ENCODE data around the gene PAWR. TPM values are rescaled to one million over a fixed set of nuclear protein-coding genes. Genes with fewer than 3 reads are reported as not detected.
"Not testable (repeated sequence)": the region's sequence is repeated elsewhere in the genome, so short reads cannot be mapped to it uniquely, and the experiment has no call there.

The PAWR gene
- polyA plus RNA-seq, 3 donors from 2014 or later: 1.3 to 4.4 (median 2.7) TPM

DNA sequence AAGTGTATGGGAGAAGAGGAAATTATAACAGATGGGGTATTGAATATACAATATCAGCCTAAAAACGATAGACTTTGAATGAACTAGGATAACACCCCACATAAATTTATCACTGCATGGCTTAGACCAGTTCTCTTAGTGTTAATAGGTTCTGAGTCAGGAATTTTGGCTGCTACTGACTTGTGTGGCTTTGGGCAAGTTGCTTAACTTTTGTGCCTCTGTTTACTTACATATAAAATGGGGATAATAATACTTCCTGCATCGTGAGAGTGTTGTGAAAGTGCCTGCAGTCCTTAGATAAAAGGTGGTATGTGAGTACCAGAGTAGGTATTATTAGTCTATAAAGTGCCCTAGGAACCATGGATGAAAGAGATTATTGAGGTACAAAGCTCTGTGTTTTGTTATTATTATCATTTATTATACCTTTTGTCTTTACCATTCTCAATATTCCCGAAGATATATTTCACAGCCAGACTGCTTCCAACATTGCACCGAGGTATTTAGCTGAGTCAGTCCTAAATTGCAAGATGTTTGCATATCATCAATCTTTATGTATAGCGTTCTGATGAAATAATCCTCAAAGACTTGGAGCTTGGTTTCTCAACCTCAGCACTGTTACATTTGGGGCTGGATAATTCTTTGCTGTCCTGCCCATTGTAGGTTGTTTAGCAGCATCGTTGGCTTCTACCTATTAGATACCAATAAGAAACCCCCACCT, 2.3 kb upstream of the PAWR start:
- Mint-ChIP-seq H3K4me1 (peaks cover 15 to 20% of the 10 kb centered on the region in 2 donors), H3K4me3 (peak overlapping the region in 1 of 5 donors; percentile 1), H3K27me3 (ENCODE audit: low read depth in 3 of 3) (peaks cover 8 to 17% (median 17%) of the 10 kb centered on the region in 3 donors), H3K9me3 (peaks cover 0 to 5% (median 0%) of the 10 kb centered on the region in 6 donors), H3K36me3 (no peaks in the 10 kb centered on the region), H3K27ac (no peak overlapping the region)
- DNase-seq: no peak

DNA sequence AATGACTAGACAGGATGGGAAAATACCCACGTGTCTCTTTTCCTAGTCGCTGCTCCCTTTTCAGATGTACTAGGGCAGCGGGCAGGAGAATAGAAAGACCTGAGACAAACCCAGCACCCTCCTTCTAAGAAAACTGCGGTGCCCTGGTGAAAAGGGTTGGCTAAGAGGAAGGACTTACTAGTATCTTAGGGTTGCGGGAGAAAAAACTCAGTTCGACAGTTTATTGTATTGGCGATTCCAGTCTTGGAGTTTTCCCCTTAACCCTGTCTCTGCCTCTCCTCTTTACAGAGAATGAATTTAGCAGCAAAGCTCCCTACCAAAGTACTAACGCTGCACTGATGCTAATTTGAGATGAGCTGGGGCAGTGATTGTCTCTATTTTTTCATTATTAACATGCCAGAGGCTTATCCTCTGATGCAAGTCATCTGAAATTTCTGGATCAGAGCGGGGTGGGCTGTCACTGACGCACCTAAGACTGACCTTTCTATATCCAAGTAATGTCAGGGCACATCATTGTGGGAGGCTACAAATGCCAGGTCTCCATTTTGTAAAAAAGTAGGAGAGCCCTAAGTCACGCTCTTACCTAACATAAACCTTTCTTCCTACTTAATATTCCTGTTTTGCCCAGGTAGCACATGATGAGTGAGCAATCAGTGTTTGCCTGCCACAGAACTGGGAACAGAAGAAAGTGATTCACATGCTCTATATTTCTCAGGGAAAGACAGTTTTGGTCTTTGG, 916 bp upstream of the PAWR start:
- H3K27ac Mint-ChIP-seq: peak overlapping the region in 2 of 6 donors; percentile 21 to 49
- H3K36me3 Mint-ChIP-seq: no peaks in the 10 kb centered on the region
- DNase-seq: no peak
- peaks cover 15 to 33% of the 10 kb centered on the region in 2 donors for H3K4me1 Mint-ChIP-seq
- H3K4me3 Mint-ChIP-seq: peak overlapping the region; percentile 84 to 94 (median 88)
- H3K27me3 Mint-ChIP-seq (ENCODE audit: low read depth in 3 of 3): peaks cover 8 to 23% (median 17%) of the 10 kb centered on the region in 3 donors
- H3K9me3 Mint-ChIP-seq: peaks cover 0 to 5% (median 0%) of the 10 kb centered on the region in 6 donors

GRCh38 chr12:79690142-79690637, 574 bp downstream of the PAWR start:
- H3K27me3 Mint-ChIP-seq (ENCODE audit: low read depth in 3 of 3): peaks cover 6 to 26% (median 17%) of the 10 kb centered on the region in 3 donors
- no peak overlapping the region for H3K27ac Mint-ChIP-seq
- H3K9me3 Mint-ChIP-seq: peaks cover 0 to 2% (median 0%) of the 10 kb centered on the region in 6 donors
- H3K4me3 Mint-ChIP-seq: peak overlapping the region; percentile 70 to 87 (median 80)
- no peaks in the 10 kb centered on the region for H3K36me3 Mint-ChIP-seq
- H3K4me1 Mint-ChIP-seq: peaks cover 15 to 34% of the 10 kb centered on the region in 2 donors
- peak; percentile 21 to 29 (median 24) for DNase-seq

GRCh38 chr12:79689477-79690141, 1.2 kb downstream of the PAWR start:
- no peaks in the 10 kb centered on the region for H3K36me3 Mint-ChIP-seq
- H3K27me3 Mint-ChIP-seq (ENCODE audit: low read depth in 3 of 3): peaks cover 6 to 26% (median 17%) of the 10 kb centered on the region in 3 donors
- DNase-seq: peak; percentile 18 to 23 (median 23)
- peaks cover 15 to 34% of the 10 kb centered on the region in 2 donors for H3K4me1 Mint-ChIP-seq
- H3K4me3 Mint-ChIP-seq: peak overlapping the region; percentile 80 to 87 (median 83)
- H3K27ac Mint-ChIP-seq: peak overlapping the region in 3 of 6 donors; percentile 14 to 65 (median 28)
- peaks cover 0 to 2% (median 0%) of the 10 kb centered on the region in 6 donors for H3K9me3 Mint-ChIP-seq

DNA sequence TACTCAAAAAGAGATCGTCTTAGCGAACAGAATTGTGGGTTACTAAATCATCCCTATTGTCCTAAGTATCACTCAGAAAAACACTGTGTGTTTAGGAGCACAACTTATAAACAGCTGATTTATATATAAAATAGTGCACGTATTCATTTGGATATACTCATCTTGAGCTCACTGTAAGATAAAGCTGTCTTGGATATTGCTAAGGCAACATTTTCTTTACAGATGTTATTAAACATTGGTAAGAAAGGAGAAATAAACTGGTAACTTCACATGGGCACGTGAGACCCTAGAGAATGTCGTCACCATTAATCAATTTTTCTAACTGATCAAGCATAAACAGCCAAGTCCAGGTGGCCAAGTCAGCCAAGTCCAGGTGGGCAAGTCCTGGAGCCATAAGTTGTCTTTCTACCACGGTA, 1.7 kb downstream of the PAWR start:
- Mint-ChIP-seq H3K9me3 (peaks cover 0 to 2% (median 0%) of the 10 kb centered on the region in 6 donors), H3K36me3 (no peaks in the 10 kb centered on the region), H3K27ac (peak overlapping the region in 3 of 6 donors; percentile 14 to 65 (median 28)), H3K4me3 (peak overlapping the region; percentile 74 to 86 (median 79)), H3K27me3 (ENCODE audit: low read depth in 3 of 3) (peaks cover 6 to 26% (median 17%) of the 10 kb centered on the region in 3 donors), H3K4me1 (peaks cover 15 to 34% of the 10 kb centered on the region in 2 donors)
- no peak for DNase-seq

DNA sequence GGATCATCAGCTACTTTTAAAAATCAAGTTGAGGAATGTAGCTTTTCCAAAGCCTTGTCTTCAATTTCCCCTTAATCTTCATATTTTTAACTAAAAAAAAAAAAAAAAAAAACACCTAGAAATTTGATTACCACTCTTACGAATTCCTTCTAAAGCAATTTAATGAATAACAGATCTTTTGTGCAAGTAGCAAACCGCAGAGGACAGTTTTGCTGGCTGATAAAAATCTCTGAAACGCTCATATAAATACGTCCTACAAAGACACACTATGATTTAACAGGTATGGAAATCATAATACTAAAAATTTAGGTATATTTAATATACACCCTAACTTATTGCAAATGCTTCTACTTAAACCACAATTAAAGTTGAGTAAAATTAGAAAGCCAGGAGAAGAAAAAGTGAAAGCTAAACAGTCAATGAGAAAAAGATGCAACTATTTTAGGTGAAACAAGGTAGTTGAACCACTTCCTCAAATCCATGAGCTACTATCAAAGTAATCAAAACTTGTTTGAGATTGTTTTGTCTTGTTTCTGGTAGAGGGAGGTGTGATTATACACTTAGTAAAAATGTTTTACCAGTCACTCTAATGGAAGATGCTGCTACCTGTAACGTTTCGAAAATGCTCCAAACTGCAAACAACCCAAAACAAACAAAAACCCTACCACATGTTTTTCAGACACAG, 2.2 kb downstream of the PAWR start:
- H3K27me3 Mint-ChIP-seq (ENCODE audit: low read depth in 3 of 3): peaks cover 6 to 26% (median 17%) of the 10 kb centered on the region in 3 donors

DNA sequence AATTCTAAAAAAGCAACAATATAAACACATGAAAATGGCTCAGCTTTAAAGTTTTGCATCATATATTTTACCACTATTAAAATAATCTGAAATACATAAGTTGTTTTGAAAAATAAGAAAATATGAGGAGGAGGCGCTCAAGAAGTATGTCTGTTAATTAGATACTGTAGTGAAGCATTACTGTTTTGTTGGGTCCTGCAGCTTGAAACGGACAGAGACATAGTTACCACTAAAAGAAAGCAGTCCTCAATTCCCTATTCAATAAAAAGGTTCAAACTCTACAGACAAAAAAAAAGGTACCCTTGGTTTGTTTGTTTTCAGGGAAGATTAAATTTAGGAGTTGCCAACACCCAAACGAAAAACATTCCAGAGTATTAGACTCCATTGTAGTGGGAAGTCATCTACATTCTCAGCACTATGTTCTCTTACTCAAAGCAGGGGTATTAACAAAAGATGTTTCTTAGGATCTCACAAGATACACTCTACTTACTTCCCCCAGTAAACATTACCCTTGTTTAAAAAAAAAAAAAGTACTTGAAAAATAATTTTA, 3.0 kb downstream of the PAWR start:
- H3K4me3 Mint-ChIP-seq: peak overlapping the region in 4 of 5 donors; percentile 18 to 36 (median 32)
- H3K27me3 Mint-ChIP-seq (ENCODE audit: low read depth in 3 of 3): peaks cover 6 to 23% (median 17%) of the 10 kb centered on the region in 3 donors
- H3K9me3 Mint-ChIP-seq: peaks cover 0 to 2% (median 0%) of the 10 kb centered on the region in 6 donors
- no peak for DNase-seq
- H3K4me1 Mint-ChIP-seq: peaks cover 15 to 34% of the 10 kb centered on the region in 2 donors
- H3K27ac Mint-ChIP-seq: no peak overlapping the region
- no peaks in the 10 kb centered on the region for H3K36me3 Mint-ChIP-seq

More for the DNA sequence above, 2.2 kb downstream of the PAWR start:
- H3K27ac Mint-ChIP-seq: no peak overlapping the region
- no peak for DNase-seq
- H3K36me3 Mint-ChIP-seq: no peaks in the 10 kb centered on the region
- H3K4me3 Mint-ChIP-seq: peak overlapping the region; percentile 74 to 86 (median 79)
- peaks cover 0 to 2% (median 0%) of the 10 kb centered on the region in 6 donors for H3K9me3 Mint-ChIP-seq
- H3K4me1 Mint-ChIP-seq: peaks cover 15 to 34% of the 10 kb centered on the region in 2 donors

DNA sequence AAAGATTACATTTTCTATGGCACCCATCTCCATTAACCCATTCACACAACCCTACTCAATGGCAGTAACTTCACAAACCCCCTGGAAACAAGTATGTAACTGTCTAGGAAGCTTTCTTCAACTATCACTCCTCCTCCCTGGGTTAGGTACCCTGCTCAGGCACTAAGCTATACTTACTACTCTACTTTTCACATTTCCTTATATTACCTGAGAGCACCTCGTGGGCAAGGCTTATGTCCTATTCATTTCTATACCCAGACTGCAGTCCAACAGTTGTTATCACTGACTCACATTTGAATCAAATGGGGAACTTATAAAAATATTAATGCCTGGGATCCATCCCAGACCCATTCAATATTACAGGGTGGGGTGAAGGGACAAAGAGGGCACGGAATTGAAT, 4.6 kb downstream of the PAWR start:
- H3K4me3 Mint-ChIP-seq: no peak overlapping the region
- peaks cover 13 to 29% of the 10 kb centered on the region in 2 donors for H3K4me1 Mint-ChIP-seq
- no peaks in the 10 kb centered on the region for H3K9me3 Mint-ChIP-seq
- DNase-seq: no peak
- H3K27me3 Mint-ChIP-seq (ENCODE audit: low read depth in 3 of 3): peaks cover 4 to 20% (median 13%) of the 10 kb centered on the region in 3 donors
- H3K36me3 Mint-ChIP-seq: no peaks in the 10 kb centered on the region
- no peak overlapping the region for H3K27ac Mint-ChIP-seq

GRCh38 chr12:79685068-79685467, 5.7 kb downstream of the PAWR start:
- H3K27ac Mint-ChIP-seq: no peak overlapping the region
- DNase-seq: no peak
- no peak overlapping the region for H3K4me3 Mint-ChIP-seq
- H3K27me3 Mint-ChIP-seq (ENCODE audit: low read depth in 3 of 3): peaks cover 3 to 19% (median 10%) of the 10 kb centered on the region in 3 donors
- peaks cover 11 to 28% of the 10 kb centered on the region in 2 donors for H3K4me1 Mint-ChIP-seq
- no peaks in the 10 kb centered on the region for H3K36me3 Mint-ChIP-seq
- H3K9me3 Mint-ChIP-seq: no peaks in the 10 kb centered on the region

GRCh38 chr12:79684338-79684737, 6.4 kb downstream of the PAWR start:
- H3K4me1 Mint-ChIP-seq: peaks cover 10 to 27% of the 10 kb centered on the region in 2 donors
- H3K27ac Mint-ChIP-seq, H3K4me3 Mint-ChIP-seq, H3K9me3 Mint-ChIP-seq, DNase-seq, H3K36me3 Mint-ChIP-seq: not testable (repeated sequence)
- H3K27me3 Mint-ChIP-seq (ENCODE audit: low read depth in 3 of 3): peaks cover 2 to 18% (median 10%) of the 10 kb centered on the region in 3 donors

GRCh38 chr12:79682593-79682992, 8.2 kb downstream of the PAWR start:
- H3K9me3 Mint-ChIP-seq: no peaks in the 10 kb centered on the region
- peaks cover 0 to 8% (median 2%) of the 10 kb centered on the region in 3 donors for H3K27me3 Mint-ChIP-seq (ENCODE audit: low read depth in 3 of 3)
- DNase-seq: no peak
- H3K36me3 Mint-ChIP-seq: no peaks in the 10 kb centered on the region
- H3K27ac Mint-ChIP-seq: no peak overlapping the region
- H3K4me1 Mint-ChIP-seq: peaks cover 0 to 10% of the 10 kb centered on the region in 2 donors
- no peak overlapping the region for H3K4me3 Mint-ChIP-seq

DNA sequence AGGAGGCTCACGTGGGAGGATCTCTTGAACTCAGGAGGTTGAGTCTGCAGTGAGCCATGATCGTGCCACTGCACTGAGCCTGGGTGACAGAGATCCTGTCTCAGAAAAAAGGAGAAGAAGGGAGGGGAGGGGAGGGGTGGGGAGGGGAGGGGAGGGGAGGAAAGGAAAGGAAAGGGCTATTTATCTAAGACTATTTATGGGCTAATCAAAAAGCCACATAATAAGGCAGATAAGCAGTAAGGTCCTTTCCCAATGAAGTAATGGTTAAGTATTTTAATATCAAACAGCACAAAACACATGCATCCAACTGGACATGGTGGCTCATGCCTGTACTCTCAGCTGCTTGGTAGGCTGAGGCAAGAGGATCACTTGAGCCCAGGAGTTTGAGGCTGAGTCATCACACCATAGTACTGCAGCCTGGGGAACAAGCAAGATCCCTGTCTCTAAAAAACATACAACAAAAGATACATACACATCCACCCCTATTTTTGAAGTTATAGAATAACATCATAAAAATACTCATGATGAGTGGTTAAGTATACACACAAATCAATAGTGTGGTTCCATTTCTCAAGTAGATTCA, 9.7 kb downstream of the PAWR start:
- no peaks in the 10 kb centered on the region for H3K36me3 Mint-ChIP-seq
- H3K4me3 Mint-ChIP-seq: no peak overlapping the region
- H3K4me1 Mint-ChIP-seq: no peaks in the 10 kb centered on the region
- H3K9me3 Mint-ChIP-seq: no peaks in the 10 kb centered on the region
- peaks cover 0 to 2% (median 0%) of the 10 kb centered on the region in 3 donors for H3K27me3 Mint-ChIP-seq (ENCODE audit: low read depth in 3 of 3)
- no peak overlapping the region for H3K27ac Mint-ChIP-seq
- no peak for DNase-seq
